Fibroblast of peridontal ligament (primary cell): Measurements from ENCODE around the gene ADSL.
"Not testable (repeated sequence)": the region's sequence is repeated elsewhere in the genome, so short reads cannot be mapped to it uniquely, and the experiment has no call there.

Experiments used
- DNase-seq: peaks from one replicate; pipeline ENCODE4 v3.0.0-alpha.2; 2010; ENCODE audit errors: extremely low read depth

The ADSL gene

GRCh38 chr22:40346185-40347118 lies at the start of gene ADSL:
TSS of gene ADSL (plus strand) at chr22:40346500. CDS start at chr22:40346559, 59 bp downstream.
- peak; percentile 75 for DNase-seq

- no peak for DNase-seq
These were observed 46.0 kb upstream of the ADSL start for GRCh38 chr22:40300316-40300715.

GRCh38 chr22:40300884-40301672 lies 45.2 kb upstream of the ADSL start:
- DNase-seq: no peak

GRCh38 chr22:40302149-40302548 lies 44.2 kb upstream of the ADSL start:
- no peak for DNase-seq

- no peak for DNase-seq
These were observed 40.7 kb upstream of the ADSL start for GRCh38 chr22:40305625-40306024.

DNA sequence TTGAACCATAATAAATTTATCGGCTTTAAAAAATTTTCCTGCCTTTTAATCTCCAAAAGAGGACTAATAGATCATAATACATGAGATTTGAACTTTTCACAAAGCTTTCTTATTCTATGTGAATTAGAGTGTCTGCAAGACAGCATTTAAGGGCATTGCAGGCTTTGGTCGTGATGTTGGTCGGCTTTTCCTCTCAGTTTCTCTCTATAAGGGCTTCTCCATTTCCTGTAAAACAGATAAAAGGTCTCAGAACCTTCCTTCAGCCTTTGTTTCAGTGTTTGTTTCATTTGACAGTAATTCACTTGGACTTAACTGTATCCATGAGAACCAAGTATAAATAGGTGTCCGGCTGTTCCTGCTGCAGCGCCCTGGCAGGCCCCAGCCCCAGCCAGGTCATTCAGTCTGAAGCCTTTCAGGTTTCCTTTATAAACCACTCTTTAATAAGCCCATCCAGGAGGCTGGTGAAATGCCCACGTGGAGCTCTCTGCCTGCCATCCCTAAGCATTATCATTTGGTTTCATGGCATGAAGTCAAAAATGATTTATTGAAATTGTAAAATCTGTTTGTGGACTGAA lies 37.2 kb upstream of the ADSL start:
- no peak for DNase-seq

DNA sequence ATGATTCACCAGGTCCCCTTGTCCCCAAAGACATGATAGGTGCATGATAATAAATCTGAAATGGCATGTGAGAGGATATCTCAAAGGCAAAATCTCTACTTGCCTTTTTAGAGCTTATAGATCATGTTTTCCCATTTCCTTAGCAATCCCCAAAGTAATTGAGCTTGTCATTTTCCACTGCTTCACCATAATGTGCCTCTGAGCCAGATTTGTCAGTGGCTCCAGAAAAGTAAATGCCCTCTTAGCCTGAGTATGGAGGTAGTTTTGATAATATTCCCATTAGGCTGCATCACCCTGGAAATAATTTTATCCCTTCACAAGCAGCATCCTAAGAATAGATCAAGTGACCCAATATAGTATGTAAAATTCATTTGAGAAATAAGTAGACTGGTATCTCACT lies 36.7 kb upstream of the ADSL start:
- DNase-seq: no peak

GRCh38 chr22:40310081-40310767 lies 36.1 kb upstream of the ADSL start:
- DNase-seq: peak; percentile 96

GRCh38 chr22:40310768-40311120 lies 35.6 kb upstream of the ADSL start:
- DNase-seq: no peak

GRCh38 chr22:40311646-40312045 lies 34.7 kb upstream of the ADSL start:
- DNase-seq: not testable (repeated sequence)

DNA sequence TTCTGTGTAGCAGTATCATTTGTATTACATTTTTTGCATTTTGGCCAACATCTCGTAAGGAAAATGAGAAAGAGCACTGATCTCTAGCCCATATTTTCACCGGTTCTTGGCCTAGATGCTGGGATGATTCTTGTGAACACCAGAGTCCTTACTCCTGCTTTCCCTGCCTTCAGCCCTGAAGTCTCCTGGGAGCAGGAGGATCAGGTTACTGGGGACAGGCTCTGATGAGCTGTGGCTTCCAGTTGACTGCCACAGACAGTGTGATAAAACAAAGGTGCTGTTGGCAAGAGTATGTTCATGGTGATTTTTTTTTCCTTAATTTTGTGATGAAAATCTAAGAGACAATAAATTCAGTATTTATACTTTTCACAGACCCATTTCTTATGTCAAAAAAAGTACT lies 34.2 kb upstream of the ADSL start:
- DNase-seq: no peak

GRCh38 chr22:40313007-40313406 lies 33.3 kb upstream of the ADSL start:
- no peak for DNase-seq

DNA sequence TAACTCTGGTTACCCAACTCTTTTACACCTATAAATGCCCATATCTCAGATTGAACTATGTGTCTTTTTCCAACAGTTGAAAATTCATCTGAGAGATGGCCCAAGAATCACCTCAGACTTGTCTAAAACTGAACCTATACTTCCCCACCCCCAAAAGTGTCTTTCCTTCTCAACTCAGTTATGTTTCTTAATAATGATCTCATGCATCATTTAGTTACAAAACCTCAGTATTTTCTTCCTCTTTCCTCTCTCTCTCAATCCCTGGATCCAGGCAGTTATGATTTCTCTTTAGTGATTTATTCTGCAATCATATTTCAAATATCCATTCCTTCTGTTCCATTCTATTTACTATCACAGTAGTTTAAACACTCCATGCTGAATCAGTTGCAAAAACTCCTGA lies 32.3 kb upstream of the ADSL start:
- no peak for DNase-seq

GRCh38 chr22:40320687-40321086 lies 25.6 kb upstream of the ADSL start:
- DNase-seq: no peak

DNA sequence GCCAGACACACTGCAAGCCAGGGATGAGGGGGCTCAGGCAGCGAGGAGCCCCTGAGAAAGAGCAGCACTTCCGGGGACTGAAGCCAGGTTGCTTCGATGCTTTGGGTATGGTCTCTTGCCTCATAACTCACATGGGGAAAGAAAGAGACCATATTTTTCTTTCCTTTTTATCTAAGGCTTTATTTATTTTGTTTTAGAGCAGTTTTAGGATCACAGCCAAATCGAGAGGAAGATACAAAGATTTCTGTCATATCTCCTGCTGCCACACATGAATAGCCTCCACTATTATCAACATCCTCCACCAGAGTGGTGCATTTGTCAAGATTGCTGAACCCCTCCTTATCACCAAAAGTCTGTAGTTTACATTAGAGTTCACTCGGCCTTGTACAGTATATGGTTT lies 24.3 kb upstream of the ADSL start:
- no peak for DNase-seq

GRCh38 chr22:40322818-40323447 lies 23.4 kb upstream of the ADSL start:
- no peak for DNase-seq

DNA sequence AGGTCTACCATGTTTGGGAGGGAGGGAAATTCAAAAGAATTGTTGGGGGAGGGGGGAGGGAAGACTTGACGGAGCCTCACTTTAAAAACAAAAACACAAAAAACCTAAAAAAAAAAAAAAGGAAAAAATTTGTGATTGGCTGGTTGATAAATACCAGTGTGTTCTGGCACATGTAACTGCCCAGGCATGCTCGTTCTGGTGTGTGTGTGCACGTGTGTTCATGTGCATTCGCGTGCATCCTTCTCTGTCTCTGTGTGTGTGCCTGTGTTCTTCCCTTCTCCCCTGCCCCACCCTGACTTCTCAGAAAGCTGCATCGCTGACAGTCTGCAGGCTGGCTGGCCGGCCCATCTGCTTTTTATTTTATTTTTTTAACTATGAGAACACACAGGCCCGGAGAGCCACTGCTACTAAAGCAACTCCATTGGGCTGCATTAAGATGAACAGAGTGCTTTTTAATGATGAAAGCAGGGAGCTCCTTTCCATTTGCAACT lies 22.6 kb upstream of the ADSL start:
- peak; percentile 37 for DNase-seq

DNA sequence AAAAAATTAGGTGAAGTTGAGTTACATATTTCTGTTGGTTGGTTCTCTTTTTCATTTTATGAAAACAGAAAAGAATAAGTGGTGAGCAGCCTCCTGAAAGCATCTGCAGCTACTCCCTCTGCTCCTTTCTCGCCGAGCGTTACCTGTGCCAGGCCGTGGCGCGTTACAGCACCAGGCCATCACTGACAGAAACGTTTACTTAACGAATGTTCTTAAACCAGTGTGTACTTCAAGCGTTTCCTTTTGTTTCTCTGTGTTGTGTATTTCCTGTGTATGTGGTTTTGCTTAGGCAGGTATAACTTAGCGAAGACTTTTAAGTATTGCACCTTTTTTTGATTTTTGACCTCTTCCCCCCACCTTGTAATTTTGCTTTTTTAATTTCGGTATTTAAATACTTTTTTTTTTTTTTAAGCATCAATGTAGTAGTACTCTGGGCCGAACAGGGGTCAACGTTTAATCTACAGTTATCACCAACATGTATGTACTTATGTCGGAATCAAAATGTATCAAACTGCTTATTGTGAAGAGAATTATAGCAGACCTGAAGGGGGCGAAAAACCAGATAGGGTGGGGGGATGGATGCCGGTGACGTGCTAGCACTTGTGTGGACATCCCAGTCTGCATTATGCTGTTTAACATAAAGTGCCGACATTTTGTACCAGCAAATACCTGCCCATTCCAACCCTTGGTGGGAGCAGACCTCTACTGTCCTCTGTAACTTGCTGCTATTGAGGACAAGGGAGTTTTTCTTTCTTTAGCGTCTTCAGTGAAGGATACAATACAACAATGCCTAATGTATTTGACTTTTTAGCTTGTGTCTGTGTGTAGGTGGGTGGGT lies 21.6 kb upstream of the ADSL start:
- DNase-seq: no peak

GRCh38 chr22:40325315-40325714 lies 21.0 kb upstream of the ADSL start:
- DNase-seq: no peak
